MV-4-11 (cell line): ENCODE measurements around the gene LMAN1L.

Experiments used
- DNase-seq: peaks from one replicate; lab custom pipeline; 2025; lab: John Stamatoyannopoulos, UW

The LMAN1L gene

DNA sequence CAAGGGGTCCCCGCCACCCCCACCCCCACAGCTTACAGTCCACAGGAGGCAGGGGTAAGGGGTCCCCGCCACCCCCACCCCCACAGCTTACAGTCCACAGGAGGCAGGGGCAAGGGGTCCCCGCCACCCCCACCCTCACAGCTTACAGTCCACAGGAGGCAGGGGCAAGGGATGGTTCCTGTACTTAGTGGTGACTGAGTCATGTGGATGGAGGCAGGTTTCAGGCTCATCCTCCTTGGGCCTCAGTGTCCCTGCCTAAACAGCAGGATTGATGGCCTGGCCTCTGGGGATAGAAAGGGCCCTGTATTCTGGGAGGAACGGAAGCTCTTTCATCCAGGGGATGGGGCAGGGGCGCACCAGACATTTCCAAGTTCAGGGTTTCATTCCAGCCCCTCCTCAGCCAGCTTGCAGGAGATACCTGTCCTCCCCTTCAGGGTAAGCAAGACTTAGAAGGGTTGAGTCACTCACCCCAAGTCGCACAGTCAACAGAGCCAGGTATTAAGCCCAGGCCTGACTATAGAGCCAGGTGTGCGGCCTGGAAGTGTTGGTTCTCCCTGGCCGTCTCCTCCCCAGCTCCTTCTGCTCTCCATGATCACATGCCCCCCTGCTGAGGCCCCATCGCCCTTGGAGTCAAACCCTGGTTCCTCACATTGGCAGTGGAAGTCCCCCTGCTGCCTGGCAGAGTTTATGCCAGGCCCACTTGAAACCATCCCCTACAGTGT, 18.2 kb upstream of the LMAN1L start:
- DNase-seq: no peak

DNA sequence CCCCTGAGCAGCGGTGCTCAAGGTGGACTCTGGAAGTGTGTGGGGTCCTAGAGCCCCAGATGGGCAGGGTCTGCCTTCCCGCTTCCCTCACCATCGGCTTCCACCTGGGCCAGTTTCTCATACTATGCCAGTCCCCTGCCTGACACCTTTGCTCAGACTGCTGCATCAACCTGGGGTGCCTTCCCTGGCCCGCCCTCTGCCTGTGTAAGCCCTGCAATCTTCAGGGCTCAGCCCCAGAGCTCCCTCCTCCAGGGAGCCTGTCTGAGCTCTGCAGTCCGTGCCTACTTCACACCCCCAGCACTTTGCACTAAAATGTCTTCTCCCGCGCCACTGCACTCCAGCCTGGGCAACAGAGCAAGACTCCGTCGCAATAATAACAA, 17.7 kb upstream of the LMAN1L start:
- no peak for DNase-seq

DNA sequence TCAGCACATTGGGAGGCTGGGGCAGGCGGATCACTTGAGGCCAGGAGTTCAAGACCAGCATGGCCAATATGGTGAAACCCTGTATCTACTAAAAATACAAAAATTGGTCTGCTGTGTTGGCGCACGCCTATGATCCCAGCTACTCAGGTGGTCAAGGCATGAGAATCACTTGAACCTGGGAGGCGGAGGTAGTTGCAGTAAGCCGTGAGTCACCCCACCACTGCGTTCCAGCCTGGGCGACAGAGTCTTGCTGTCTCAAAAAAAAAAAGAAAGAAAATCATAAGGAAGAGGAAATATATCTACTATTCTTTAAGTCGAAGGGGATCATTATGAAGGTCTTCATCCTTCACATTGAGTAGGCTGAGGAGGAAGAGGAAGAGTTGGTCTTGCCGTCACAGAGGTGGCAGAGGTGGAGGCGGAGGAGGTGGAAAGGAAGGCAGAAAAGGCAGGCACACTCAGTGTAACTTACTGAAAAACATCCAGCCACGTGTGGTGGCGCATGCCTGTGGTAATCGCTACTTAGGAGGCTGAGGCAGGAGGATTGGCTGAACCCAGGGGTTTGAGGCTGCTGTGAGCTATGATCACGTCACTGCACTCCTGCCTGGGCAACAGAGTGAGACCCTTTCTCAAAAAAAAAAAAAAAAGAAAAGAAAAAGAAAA, 16.5 kb upstream of the LMAN1L start:
- no peak for DNase-seq

DNA sequence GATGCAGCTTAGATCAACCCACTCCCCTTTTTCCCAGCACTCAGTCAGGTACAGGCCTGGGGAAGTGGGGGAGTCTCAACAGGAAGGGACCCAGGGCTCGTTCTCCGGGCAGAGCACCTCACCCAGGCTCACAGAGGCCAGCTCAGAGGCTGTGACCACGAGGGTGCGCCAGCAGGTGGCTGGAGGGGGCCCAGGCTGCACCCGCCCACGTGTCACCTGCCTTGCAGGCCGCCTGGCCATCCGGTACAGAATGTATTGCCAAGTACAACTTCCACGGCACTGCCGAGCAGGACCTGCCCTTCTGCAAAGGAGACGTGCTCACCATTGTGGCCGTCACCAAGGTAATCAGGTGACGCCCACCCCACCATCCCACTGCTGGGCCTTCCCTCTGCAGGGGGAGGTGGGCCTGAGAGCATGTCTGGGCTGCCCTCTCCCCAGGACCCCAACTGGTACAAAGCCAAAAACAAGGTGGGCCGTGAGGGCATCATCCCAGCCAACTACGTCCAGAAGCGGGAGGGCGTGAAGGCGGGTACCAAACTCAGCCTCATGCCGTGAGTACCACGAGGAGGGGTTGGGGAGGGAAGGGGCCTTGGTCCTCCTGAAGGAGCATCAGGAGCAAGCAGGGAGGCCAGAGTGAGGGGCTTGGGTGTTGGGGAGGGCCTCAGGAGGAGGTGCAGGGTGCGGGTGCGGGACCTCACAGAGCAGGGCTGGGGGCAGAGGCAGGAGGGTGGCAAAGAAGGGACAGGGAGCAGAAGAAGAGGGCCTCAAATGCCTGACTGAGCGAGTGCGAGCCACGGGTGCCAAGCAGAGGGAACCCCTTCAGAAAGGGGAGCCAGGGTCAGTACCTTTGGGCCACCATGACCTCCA, 14.0 kb upstream of the LMAN1L start:
- DNase-seq: no peak

DNA sequence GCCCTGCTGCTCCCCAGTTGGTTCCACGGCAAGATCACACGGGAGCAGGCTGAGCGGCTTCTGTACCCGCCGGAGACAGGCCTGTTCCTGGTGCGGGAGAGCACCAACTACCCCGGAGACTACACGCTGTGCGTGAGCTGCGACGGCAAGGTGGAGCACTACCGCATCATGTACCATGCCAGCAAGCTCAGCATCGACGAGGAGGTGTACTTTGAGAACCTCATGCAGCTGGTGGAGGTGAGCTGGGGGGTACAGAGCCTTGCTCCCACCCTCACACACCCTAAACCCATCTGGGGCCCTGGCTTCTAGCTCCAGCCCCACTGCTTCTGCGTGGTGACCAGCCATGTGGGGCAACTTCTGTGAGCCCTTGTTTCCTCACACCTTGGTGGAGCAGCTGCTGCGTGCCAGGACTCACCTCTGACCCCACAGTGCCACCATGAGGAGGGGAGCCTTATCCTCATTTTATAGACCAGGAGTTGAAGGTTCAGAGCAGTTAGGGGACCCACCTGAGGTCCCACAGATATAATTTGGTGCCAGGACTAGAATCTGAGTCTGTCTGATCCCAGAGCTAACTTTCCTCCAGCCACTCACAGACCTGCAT, 13.3 kb upstream of the LMAN1L start:
- peak; percentile 19 for DNase-seq

DNA sequence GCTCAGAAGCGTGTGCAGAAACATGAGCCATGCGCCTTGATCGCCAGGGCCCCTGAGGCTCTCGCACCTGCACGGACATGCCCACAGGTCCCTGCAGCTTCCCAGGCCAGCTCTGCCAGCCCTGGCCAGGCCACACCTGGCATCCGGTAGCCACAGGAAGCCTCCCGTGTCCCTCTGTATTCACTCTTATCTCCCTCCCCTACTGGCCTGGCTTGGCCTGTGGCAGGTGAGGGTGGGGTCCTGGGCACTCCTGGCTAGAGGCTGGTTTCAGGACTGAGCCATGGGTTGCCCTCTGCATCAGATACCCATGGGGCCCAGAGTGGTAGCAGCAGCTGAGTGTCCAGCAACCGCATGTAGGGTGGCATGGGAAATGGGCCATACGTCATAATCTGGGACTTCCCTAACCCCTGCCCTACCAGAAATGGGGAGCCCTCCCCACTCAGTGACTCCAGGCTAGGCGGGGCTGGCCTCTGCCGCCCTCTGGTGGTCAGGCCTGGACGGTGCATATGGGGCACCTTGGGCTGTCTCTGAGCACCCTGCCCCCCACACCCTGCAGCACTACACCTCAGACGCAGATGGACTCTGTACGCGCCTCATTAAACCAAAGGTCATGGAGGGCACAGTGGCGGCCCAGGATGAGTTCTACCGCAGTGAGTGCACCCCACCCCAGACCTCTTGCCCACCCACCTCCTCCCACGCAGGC, 12.6 kb upstream of the LMAN1L start:
- DNase-seq: peak; percentile 79

DNA sequence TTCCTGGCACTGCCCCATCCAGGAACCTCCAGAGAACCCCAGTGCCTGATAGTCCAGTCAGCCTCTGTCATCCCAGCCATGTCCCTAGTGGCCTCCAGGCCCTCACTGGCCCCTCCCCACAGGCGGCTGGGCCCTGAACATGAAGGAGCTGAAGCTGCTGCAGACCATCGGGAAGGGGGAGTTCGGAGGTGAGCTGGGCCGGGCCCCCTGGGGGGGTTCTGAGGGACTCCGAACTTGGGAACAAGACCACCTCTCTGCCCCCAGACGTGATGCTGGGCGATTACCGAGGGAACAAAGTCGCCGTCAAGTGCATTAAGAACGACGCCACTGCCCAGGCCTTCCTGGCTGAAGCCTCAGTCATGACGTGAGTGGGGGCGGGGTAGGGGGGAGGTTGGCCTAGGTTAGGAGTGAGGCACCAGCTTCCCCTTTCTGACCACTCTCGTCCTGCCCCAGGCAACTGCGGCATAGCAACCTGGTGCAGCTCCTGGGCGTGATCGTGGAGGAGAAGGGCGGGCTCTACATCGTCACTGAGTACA, 12.0 kb upstream of the LMAN1L start:
- peak; percentile 53 for DNase-seq

DNA sequence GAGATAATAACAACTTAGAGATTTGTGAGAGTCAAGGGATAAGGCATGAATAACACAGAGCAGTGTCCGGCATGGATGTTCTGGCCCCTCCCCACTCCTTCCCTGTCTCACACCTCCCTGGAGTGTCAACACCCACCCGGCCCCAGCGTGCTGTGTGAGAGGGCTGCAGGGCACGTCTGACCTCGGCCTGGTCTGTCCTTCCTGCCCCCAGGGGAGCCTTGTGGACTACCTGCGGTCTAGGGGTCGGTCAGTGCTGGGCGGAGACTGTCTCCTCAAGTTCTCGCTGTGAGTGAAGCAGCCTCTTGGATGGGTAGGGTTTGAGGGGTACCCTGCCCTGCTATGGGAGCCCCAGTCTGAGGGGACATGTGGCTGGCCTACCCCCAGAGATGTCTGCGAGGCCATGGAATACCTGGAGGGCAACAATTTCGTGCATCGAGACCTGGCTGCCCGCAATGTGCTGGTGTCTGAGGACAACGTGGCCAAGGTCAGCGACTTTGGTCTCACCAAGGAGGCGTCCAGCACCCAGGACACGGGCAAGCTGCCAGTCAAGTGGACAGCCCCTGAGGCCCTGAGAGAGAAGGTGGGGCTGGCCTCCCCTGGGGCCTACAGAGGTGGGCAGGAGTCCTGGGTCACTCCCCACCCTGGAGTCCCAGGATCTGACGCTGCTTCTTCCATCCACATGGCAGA, 11.2 kb upstream of the LMAN1L start:
- no peak for DNase-seq

DNA sequence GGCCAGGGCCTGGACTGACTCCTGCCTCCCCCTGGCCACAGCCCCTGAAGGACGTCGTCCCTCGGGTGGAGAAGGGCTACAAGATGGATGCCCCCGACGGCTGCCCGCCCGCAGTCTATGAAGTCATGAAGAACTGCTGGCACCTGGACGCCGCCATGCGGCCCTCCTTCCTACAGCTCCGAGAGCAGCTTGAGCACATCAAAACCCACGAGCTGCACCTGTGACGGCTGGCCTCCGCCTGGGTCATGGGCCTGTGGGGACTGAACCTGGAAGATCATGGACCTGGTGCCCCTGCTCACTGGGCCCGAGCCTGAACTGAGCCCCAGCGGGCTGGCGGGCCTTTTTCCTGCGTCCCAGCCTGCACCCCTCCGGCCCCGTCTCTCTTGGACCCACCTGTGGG, 10.3 kb upstream of the LMAN1L start:
- DNase-seq: no peak

DNA sequence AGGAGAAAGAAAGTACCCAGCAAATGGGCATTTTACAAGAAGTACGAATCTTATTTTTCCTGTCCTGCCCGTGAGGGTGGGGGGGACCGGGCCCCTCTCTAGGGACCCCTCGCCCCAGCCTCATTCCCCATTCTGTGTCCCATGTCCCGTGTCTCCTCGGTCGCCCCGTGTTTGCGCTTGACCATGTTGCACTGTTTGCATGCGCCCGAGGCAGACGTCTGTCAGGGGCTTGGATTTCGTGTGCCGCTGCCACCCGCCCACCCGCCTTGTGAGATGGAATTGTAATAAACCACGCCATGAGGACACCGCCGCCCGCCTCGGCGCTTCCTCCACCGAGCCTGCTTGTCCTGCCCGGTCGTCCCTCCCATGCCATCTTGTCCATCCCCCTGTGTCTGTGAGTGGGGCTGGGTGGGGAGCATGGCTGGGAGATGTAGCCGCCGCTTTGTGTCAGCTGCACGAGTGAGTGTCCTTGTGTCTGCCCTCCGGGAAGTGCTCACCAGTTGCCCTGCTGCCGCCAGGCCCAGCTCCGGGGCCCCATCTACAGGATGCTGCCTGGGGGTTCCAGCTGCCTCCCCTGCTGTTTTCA, 9.7 kb upstream of the LMAN1L start:
- DNase-seq: no peak

DNA sequence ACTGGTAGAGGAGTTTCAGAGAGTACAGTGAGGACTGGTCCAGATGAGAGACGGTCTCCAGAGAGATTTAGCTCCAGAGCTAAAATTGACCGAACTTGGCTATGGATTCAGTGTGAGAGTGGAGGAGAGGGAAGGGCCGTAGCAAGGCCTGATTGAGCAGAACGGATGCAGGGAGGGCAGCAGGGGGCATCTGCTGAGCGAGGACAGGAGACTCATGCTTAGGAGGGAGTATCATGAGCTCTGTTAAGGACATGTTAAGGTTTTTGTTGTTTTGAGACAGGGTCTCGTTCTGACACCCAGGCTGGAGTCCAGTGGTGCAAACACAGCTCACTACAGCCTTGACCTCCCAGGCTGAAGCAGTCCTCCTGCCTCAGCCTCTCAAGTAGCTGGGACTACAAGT, 7.7 kb upstream of the LMAN1L start:
- DNase-seq: no peak

DNA sequence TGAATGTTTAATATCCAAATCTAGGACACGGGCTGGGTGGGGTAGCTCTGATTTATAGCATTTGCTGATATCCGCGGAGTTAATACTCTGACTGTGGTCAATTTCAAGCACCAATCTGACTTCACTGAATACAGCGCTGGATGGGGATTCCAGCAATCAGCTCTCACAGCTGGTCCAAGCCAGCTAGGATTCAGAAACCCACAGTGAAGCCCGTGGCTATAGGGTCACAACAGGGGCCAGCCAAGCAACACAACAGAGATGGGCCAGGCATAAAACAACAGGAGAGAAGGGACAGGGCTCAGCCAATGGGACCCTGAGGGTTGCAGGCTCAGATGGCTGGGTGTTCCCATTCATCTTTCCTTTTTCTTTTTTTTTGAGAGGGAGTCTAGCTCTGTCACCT, 5.4 kb upstream of the LMAN1L start:
- no peak for DNase-seq

DNA sequence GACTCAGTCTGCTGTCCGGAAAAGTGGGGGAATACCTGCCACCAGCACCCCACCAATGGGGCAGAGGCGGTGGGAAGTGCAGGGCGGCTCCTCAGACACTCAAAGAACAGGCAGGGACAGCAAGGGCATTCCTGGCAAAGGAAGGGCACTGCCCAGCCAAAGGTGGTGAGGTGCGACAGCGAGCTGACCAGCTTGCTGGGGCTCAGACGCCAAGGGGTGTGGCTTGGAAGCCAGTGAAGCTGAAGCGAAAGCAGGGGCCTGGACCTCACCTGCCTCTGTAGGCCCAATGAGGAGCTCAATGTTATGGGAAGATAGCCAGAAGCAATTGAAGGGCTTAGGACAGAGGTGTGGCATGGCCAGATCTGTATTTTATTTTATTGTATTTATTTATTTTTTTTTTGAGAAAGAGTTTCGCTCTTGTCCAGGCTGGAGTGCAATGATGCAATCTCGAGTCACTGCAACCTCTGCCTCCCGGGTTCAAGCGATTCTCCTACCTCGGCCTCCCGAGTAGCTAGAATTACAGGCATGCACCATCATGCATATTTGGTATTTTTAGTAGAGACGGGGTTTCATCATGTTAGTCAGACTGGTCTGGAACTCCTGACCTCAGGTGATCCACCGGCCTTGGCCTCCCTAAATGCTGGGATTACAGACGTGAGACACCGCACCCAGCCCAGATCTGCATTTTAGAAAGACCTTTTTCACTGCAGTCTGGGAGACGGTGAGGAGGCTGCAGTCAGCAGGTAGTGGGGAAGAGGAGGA, 4.4 kb upstream of the LMAN1L start:
- DNase-seq: no peak

DNA sequence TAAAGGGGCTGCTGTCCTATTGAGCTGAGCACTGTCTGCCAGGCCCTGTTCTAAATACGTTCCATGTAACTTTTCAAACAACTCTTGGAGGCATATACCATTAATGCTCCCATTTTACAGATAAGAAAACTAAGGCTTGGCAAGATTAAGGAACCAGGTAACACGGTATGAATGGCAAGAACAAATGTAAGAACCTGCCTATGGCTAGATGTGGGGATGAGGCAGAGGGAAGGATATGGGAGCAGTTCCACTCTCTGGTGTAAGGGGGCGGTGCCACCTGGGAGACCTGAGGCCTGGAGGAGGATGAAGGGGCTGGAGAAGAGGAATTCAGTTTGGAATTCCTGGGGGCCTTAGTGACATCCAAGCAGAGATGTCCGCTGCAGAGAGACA, 3.8 kb upstream of the LMAN1L start:
- DNase-seq: no peak

DNA sequence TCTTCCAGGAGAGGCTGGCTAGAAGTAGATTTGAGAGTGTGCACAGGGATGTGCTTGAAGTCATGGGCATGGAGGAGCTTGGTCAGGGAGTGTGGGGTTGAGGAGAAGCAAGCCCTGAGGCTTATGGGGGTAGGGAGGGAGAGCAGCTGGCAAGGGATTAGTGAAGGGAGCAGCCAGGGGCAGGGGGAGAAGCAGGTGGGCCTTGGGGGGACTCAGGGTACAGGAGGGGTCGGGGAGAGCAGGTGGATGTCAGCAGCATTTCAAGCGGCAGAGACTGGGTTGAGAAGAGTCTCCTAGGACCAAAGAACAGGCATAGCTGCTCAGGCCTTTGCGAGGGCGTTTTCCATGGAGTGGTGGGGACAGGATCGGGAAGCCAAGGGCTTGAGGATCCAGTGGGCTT, 3.4 kb upstream of the LMAN1L start:
- DNase-seq: no peak

DNA sequence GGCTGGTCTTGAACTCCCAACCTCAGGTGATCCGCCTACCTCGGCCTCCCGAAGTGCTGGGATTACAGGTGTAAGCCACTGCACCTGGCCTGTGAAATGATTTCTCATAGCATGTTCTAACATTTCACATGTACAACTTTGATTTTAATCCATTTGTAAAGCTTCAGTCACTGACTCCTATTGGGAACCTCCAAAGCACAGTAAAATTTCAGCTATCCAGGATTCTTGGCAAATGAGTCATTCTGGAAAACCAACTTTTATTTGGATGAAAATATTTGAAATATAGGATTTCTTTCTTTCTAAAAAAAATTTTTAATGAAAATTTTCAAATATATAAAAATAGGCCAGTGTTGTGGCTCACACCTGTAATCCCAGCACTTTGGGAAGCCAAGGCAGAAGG, 2.7 kb upstream of the LMAN1L start:
- DNase-seq: no peak

DNA sequence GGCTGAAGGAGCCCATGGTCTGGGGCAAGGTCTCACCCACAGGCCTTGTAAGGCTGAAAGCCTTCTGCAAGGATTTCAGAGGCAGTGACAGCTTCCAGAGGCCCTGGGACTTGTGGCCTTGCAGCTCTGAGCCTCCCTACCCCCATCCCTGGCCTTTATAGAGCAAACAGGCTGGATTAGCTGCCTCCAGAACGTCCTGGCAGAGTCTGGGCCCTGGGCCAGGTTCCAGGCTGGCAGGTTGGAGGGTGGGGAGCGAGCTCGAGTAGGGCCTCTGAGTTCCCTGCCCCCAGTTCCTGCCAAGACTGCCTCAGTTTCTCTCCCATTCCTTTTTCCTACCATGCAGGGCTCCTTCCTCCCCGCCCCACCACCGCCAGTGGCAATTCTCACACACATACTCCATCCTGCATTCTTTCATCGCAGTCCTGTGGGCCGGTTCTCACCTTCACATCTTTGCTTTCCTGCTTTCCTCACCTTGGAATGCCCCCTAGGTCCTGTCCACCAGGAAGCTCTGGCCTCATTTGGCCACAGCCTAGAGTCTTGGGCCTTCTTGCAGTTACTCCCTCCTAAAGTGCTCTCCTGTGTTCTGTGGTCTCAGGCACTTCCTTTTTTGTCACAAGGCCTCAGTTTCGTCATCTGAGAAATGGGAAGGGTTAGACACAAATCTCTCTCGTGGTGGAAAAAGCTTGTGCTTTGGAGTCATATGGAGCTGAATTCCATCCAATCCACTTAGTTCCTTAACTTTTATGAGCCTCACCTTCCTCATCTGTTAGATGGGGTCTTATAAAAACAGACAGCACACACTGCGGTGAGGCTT, 2.7 kb downstream of the LMAN1L start:
- DNase-seq: peak; percentile 27

DNA sequence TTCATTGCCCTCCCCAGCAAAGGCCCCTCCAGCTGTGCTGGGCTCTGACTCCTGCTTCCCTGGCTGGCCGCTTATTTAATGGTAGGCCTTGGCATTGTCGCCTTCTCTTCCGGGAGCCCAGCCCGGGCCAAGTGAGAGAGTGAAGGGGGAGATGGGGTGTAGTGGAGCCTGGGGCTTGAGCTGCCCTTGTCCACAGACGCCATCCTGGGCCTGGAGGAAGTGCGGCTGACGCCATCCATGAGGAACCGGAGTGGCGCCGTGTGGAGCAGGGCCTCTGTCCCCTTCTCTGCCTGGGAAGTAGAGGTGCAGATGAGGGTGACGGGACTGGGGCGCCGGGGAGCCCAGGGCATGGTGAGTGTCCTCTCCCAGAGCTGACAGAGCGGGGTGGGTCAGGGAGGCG, 3.3 kb downstream of the LMAN1L start:
- no peak for DNase-seq
